SK-N-SH (cell line): ENCODE data around the gene SYNE2. TPM values are rescaled to one million over a fixed set of nuclear protein-coding genes. Genes with fewer than 3 reads are reported as not detected.

Source experiments
- CTCF ChIA-PET: fragments of 300-600, 350-600 bp; formaldehyde crosslinking; extraction: SDS; loops from one replicate; lab custom pipeline; 2021; lab: Yijun Ruan, JAX
- POLR2A ChIA-PET: fragments of 350-600 bp; sonication (Branson Sonifier 250); formaldehyde crosslinking; extraction: SDS; loops from one replicate; lab custom pipeline; 2020; ENCODE audit warnings: antibody characterized with exemption, inconsistent platforms; lab: Yijun Ruan, JAX
- DNase-seq: peaks from one replicate; pipeline ENCODE4 v3.0.0; 2012
- H2AFZ ChIP-seq: fragments of 200-600 bp; sonication (generic); 2 replicates; pipeline ENCODE4 v1.8.1; 2016; ENCODE audit warnings: antibody characterized with exemption, mild to moderate bottlenecking, low read depth
- H3F3A ChIP-seq: fragments of 200-600 bp; sonication (generic); replicated peaks from 2 replicates; pipeline ENCODE3; 2016; ENCODE audit warnings: antibody characterized with exemption, mild to moderate bottlenecking; ENCODE audit not compliant: insufficient read depth
- H3K27ac ChIP-seq, 2 experiments: fragments of 200-500 bp in 1 of 2; fragments of 200-600 bp in 1 of 2; sonication (Bioruptor generic) in 1 of 2; sonication (generic), shearing (Covaris generic) in 1 of 2; 2 replicates each; pipeline versions ENCODE4 v1.5.1 to v1.6.1; 2014 to 2016; ENCODE audit warnings: low read depth in 2 of 2, inconsistent platforms in 1 of 2, low read length in 1 of 2, mild to moderate bottlenecking in 1 of 2, mixed read lengths in 1 of 2
- H3K27me3 ChIP-seq: fragments of 200-600 bp; sonication (generic), shearing (Covaris generic); 2 replicates; pipeline ENCODE4 v1.6.1; 2016; ENCODE audit warnings: mixed run types; ENCODE audit not compliant: insufficient read depth
- H3K36me3 ChIP-seq, 2 experiments: fragments of 200-500 bp in 1 of 2; fragments of 200-600 bp in 1 of 2; sonication (Bioruptor generic) in 1 of 2; sonication (generic) in 1 of 2; replicated peaks in 1 of 2; 2 replicates each; pipeline versions ENCODE3 to v1.5.1; 2014 to 2016; ENCODE audit warnings: low read length in 1 of 2, mild to moderate bottlenecking in 1 of 2; ENCODE audit not compliant: insufficient read depth in 2 of 2, control insufficient read depth in 1 of 2
- H3K4me1 ChIP-seq, 2 experiments: fragments of 200-500 bp in 1 of 2; fragments of 200-600 bp in 1 of 2; sonication (Bioruptor generic) in 1 of 2; sonication (generic), shearing (Covaris generic) in 1 of 2; 2 replicates each; pipeline versions ENCODE4 v1.5.1 to v1.6.1; 2014 to 2016; ENCODE audit warnings: low read depth in 1 of 2, low read length in 1 of 2, mixed run types in 1 of 2; ENCODE audit not compliant: insufficient read depth in 2 of 2, control insufficient read depth in 1 of 2
- H3K4me2 ChIP-seq: fragments of 200-600 bp; sonication (generic), shearing (Covaris generic); 2 replicates; pipeline ENCODE4 v1.6.1; 2017; ENCODE audit warnings: mixed run types
- H3K4me3 ChIP-seq, 2 experiments: fragments of 200-500 bp in 1 of 2; fragments of 200-600 bp in 1 of 2; sonication (Bioruptor generic) in 1 of 2; sonication (generic), shearing (Covaris generic) in 1 of 2; 2 replicates each; pipeline versions ENCODE4 v1.5.1 to v1.8.1; 2014 to 2016; ENCODE audit warnings: low read depth in 2 of 2, inconsistent platforms in 1 of 2, low read length in 1 of 2, mild to moderate bottlenecking in 1 of 2, mixed read lengths in 1 of 2, moderate library complexity in 1 of 2
- H3K79me2 ChIP-seq: fragments of 200-600 bp; sonication (generic); 2 replicates; pipeline ENCODE4 v1.8.1; 2017; ENCODE audit warnings: mild to moderate bottlenecking; ENCODE audit not compliant: insufficient read depth
- H3K9ac ChIP-seq: fragments of 200-600 bp; sonication (generic); 2 replicates; pipeline ENCODE4 v1.6.1; 2017; ENCODE audit warnings: mixed run types
- H3K9me2 ChIP-seq: fragments of 200-600 bp; sonication (generic); 2 replicates; pipeline ENCODE4 v1.6.1; 2017; ENCODE audit warnings: mixed run types
- H3K9me3 ChIP-seq: fragments of 200-600 bp; sonication (generic); 2 replicates; pipeline ENCODE4 v1.6.1; 2017; ENCODE audit warnings: mixed run types, mild to moderate bottlenecking, moderate library complexity
- H4K20me1 ChIP-seq: fragments of 200-600 bp; sonication (generic); 2 replicates; pipeline ENCODE4 v1.6.1; 2017; ENCODE audit warnings: mild to moderate bottlenecking, mixed run types; ENCODE audit not compliant: insufficient read depth
- FOSL2 ChIP-seq: IDR thresholded peaks from 2 replicates; pipeline ENCODE4 v1.4.0; 2012; ENCODE audit warnings: low read depth, mild to moderate bottlenecking, moderate library complexity, borderline replicate concordance
- NRF1 ChIP-seq: IDR thresholded peaks from 2 replicates; pipeline ENCODE4 v1.6.1; 2012; ENCODE audit warnings: low read depth, mild to moderate bottlenecking, low read length
- SMC3 ChIP-seq: IDR thresholded peaks from 2 replicates; pipeline ENCODE4 v1.6.1; 2012; ENCODE audit warnings: low read depth, low read length, improper control_type of control experiment
- TEAD4 ChIP-seq: IDR thresholded peaks from 2 replicates; pipeline ENCODE4 v1.4.0; 2012; ENCODE audit warnings: mild to moderate bottlenecking, borderline replicate concordance; ENCODE audit not compliant: insufficient read depth
- WGBS: methylation state at CpG from one replicate; pipeline ENCODE4 v1.1.6; 2017; ENCODE audit warnings: low lambda C conversion rate; 5-methylcytosine and 5-hydroxymethylcytosine counted together
- polyA plus RNA-seq, 3 experiments: library from polyadenylated mRNA; depleted of rRNA; stranded (reverse); fragments of >200 nt; gene quantifications; 2 replicates each; pipeline ENCODE4 v1.2.3, GENCODE V29; 2012
- TF ChIP-seq, protein P1 (sequence below): fragments of 150-350 bp; IDR thresholded peaks from 2 replicates; pipeline ENCODE4 v1.6.1; 2016; ENCODE audit warnings: mild to moderate bottlenecking, low read depth, low read length
- TF ChIP-seq, protein P2 (sequence below): fragments of 150-350 bp; IDR thresholded peaks from 2 replicates; pipeline ENCODE4 v1.6.1; 2017; ENCODE audit warnings: antibody characterized with exemption, low read length, low read depth, borderline replicate concordance
- TF ChIP-seq, protein P3 (sequence below): IDR thresholded peaks from 2 replicates; pipeline ENCODE4; 2012
- TF ChIP-seq, protein P4 (sequence below): IDR thresholded peaks from 2 replicates; pipeline ENCODE4 v1.6.1; 2012; ENCODE audit warnings: mild to moderate bottlenecking, low read depth, low read length, moderate library complexity

SYNE2 gene
- polyA plus RNA-seq, 1 of the 3 experiments (the other 2 are of a cell fraction): 7.1 TPM

DNA sequence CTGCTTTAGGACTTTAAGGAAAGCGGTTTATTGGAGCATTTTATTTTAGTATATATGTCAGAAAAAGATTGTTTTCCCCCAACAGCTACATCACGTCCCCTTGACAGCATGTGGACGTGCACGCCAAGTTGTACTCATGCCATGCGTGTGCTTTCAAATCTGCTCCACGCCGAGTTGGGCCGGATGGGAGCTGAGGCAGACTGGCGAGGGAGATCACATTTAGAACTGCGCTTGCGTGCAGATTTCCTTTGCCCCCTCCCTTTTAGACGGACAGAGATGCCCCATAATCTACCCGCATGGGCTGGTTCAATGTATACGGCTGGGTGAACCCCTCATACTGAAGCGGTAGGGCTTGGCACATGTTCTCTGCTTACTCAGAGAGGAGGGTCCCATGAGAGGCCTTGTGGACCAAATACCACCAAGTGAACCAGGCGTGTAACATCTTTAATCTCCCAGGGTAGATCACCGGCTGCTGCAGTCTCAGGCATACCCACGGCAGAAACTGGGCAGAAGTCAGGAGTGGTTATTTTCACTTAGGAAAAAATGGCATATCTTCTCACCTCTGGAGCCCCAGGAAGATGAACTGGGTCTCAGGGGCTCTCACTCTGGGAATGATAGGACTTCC lies 349.2 kb downstream of the SYNE2 start:
- no peak overlapping the region for H3K9ac ChIP-seq
- POLR2A ChIA-PET: no interaction called here
- 95% methylated on average over 18 of the region's 18 CpGs for WGBS
- H3K36me3 ChIP-seq: no peaks in the 10 kb centered on the region
- no peaks in the 10 kb centered on the region for H3K9me2 ChIP-seq
- H3K27me3 ChIP-seq: no peaks in the 10 kb centered on the region
- H3K4me1 ChIP-seq: peaks cover 0 to 10% of the 10 kb centered on the region in 2 experiments; a peak in 3 of 4 replicates
- no peak overlapping the region for H2AFZ ChIP-seq
- DNase-seq: no peak
- no peak overlapping the region for H3K4me3 ChIP-seq
- no peaks in the 10 kb centered on the region for H4K20me1 ChIP-seq
- H3K9me3 ChIP-seq: no peaks in the 10 kb centered on the region
- TF ChIP-seq, protein P1, sequence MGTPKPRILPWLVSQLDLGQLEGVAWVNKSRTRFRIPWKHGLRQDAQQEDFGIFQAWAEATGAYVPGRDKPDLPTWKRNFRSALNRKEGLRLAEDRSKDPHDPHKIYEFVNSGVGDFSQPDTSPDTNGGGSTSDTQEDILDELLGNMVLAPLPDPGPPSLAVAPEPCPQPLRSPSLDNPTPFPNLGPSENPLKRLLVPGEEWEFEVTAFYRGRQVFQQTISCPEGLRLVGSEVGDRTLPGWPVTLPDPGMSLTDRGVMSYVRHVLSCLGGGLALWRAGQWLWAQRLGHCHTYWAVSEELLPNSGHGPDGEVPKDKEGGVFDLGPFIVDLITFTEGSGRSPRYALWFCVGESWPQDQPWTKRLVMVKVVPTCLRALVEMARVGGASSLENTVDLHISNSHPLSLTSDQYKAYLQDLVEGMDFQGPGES: no peak
- no peak for TF ChIP-seq FOSL2
- TF ChIP-seq, protein P2, sequence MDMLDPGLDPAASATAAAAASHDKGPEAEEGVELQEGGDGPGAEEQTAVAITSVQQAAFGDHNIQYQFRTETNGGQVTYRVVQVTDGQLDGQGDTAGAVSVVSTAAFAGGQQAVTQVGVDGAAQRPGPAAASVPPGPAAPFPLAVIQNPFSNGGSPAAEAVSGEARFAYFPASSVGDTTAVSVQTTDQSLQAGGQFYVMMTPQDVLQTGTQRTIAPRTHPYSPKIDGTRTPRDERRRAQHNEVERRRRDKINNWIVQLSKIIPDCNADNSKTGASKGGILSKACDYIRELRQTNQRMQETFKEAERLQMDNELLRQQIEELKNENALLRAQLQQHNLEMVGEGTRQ: no peak
- no peak for TF ChIP-seq TEAD4
- TF ChIP-seq, protein P3, sequence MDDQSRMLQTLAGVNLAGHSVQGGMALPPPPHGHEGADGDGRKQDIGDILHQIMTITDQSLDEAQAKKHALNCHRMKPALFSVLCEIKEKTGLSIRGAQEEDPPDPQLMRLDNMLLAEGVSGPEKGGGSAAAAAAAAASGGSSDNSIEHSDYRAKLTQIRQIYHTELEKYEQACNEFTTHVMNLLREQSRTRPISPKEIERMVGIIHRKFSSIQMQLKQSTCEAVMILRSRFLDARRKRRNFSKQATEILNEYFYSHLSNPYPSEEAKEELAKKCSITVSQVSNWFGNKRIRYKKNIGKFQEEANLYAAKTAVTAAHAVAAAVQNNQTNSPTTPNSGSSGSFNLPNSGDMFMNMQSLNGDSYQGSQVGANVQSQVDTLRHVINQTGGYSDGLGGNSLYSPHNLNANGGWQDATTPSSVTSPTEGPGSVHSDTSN: no peak
- no peak for TF ChIP-seq SMC3
- TF ChIP-seq, protein P4, sequence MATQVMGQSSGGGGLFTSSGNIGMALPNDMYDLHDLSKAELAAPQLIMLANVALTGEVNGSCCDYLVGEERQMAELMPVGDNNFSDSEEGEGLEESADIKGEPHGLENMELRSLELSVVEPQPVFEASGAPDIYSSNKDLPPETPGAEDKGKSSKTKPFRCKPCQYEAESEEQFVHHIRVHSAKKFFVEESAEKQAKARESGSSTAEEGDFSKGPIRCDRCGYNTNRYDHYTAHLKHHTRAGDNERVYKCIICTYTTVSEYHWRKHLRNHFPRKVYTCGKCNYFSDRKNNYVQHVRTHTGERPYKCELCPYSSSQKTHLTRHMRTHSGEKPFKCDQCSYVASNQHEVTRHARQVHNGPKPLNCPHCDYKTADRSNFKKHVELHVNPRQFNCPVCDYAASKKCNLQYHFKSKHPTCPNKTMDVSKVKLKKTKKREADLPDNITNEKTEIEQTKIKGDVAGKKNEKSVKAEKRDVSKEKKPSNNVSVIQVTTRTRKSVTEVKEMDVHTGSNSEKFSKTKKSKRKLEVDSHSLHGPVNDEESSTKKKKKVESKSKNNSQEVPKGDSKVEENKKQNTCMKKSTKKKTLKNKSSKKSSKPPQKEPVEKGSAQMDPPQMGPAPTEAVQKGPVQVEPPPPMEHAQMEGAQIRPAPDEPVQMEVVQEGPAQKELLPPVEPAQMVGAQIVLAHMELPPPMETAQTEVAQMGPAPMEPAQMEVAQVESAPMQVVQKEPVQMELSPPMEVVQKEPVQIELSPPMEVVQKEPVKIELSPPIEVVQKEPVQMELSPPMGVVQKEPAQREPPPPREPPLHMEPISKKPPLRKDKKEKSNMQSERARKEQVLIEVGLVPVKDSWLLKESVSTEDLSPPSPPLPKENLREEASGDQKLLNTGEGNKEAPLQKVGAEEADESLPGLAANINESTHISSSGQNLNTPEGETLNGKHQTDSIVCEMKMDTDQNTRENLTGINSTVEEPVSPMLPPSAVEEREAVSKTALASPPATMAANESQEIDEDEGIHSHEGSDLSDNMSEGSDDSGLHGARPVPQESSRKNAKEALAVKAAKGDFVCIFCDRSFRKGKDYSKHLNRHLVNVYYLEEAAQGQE: no peak
- TF ChIP-seq NRF1: no peak
- H3F3A ChIP-seq: no peaks in the 10 kb centered on the region
- no peak overlapping the region for H3K4me2 ChIP-seq
- no peaks in the 10 kb centered on the region for H3K79me2 ChIP-seq
- CTCF ChIA-PET: interaction anchor here (0.6 to 1.1 kb wide), 2 partner anchors 122 to 309 kb away, joined by 3 read pairs; no protein-coding TSS in a partner anchor
- H3K27ac ChIP-seq: no peak overlapping the region
